H1 (cell line): ENCODE measurements around the gene ARHGAP26. TPM values are rescaled to one million over a fixed set of nuclear protein-coding genes. Genes with fewer than 3 reads are reported as not detected.

Source experiments
- polyA plus RNA-seq, 7 experiments: library from polyadenylated mRNA; depleted of rRNA in 3 of 7; stranded (reverse) in 5 of 7; unstranded in 2 of 7; fragments of >200 nt in 5 of 7; fragments of 200-250 nt in 2 of 7; gene quantifications; 1 replicate in 5 of 7; 2 replicates in 1 of 7; 4 replicates in 1 of 7; pipeline versions ENCODE4 v1.2.1 to v1.2.3, GENCODE V29; 2011 to 2013; ENCODE audit warnings: missing spikeins in 2 of 7, mixed read lengths in 2 of 7
- total RNA-seq: library from RNA; stranded (reverse); fragmentation: NEBNext Ultra II Directional; extraction: Animal tissue kit (Norgen Biotek cat#: 25700); gene quantifications from 2 replicates; pipeline ENCODE4 v1.2.1, GENCODE V29; 2021
- TF ChIP-seq, protein P1 (sequence below): fragments of 300-600 bp; sonication (generic); IDR thresholded peaks from 2 replicates; pipeline ENCODE4 v1.7.1; 2012; ENCODE audit warnings: low read length, moderate library complexity, mild to moderate bottlenecking, inconsistent platforms; ENCODE audit not compliant: insufficient replicate concordance
- TF ChIP-seq, protein P2 (sequence below), 3 experiments: IDR thresholded peaks; 1 replicate in 2 of 3; 2 replicates in 1 of 3; pipeline versions ENCODE4 v1.5.1 to v1.6.1; 2011; ENCODE audit warnings: low read length in 3 of 3, mild to moderate bottlenecking in 3 of 3, inconsistent platforms in 2 of 3, low read depth in 1 of 3, moderate library complexity in 1 of 3; ENCODE audit not compliant: insufficient read depth in 1 of 3; ENCODE audit errors: control extremely low read depth in 1 of 3

Gene ARHGAP26
- total and polyA plus RNA-seq, 2 of the 8 experiments (the other 6 are each of a cell fraction or from before 2014, with no cell fraction given), result 7.1 to 24.8 TPM

DNA sequence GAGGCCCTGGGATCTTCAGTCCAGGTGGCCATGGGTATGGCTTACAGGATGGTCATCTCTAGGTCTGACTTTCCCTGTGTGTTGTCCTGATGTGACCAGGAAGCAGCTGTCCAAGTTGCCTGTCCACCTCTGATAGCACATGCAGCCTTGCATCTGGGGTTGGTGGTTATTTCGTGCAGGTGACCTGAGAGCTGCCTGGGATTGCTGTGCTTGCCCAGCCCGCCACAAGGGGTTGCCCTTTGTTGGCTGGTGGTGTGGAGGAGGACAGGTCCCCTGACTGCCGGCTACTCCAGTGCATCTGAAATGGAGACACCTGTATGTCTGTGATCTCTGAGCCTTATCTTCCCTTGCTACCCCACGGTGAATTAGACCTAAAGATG lies 212.6 kb downstream of the ARHGAP26 start (continued):
- TF ChIP-seq, protein P1, sequence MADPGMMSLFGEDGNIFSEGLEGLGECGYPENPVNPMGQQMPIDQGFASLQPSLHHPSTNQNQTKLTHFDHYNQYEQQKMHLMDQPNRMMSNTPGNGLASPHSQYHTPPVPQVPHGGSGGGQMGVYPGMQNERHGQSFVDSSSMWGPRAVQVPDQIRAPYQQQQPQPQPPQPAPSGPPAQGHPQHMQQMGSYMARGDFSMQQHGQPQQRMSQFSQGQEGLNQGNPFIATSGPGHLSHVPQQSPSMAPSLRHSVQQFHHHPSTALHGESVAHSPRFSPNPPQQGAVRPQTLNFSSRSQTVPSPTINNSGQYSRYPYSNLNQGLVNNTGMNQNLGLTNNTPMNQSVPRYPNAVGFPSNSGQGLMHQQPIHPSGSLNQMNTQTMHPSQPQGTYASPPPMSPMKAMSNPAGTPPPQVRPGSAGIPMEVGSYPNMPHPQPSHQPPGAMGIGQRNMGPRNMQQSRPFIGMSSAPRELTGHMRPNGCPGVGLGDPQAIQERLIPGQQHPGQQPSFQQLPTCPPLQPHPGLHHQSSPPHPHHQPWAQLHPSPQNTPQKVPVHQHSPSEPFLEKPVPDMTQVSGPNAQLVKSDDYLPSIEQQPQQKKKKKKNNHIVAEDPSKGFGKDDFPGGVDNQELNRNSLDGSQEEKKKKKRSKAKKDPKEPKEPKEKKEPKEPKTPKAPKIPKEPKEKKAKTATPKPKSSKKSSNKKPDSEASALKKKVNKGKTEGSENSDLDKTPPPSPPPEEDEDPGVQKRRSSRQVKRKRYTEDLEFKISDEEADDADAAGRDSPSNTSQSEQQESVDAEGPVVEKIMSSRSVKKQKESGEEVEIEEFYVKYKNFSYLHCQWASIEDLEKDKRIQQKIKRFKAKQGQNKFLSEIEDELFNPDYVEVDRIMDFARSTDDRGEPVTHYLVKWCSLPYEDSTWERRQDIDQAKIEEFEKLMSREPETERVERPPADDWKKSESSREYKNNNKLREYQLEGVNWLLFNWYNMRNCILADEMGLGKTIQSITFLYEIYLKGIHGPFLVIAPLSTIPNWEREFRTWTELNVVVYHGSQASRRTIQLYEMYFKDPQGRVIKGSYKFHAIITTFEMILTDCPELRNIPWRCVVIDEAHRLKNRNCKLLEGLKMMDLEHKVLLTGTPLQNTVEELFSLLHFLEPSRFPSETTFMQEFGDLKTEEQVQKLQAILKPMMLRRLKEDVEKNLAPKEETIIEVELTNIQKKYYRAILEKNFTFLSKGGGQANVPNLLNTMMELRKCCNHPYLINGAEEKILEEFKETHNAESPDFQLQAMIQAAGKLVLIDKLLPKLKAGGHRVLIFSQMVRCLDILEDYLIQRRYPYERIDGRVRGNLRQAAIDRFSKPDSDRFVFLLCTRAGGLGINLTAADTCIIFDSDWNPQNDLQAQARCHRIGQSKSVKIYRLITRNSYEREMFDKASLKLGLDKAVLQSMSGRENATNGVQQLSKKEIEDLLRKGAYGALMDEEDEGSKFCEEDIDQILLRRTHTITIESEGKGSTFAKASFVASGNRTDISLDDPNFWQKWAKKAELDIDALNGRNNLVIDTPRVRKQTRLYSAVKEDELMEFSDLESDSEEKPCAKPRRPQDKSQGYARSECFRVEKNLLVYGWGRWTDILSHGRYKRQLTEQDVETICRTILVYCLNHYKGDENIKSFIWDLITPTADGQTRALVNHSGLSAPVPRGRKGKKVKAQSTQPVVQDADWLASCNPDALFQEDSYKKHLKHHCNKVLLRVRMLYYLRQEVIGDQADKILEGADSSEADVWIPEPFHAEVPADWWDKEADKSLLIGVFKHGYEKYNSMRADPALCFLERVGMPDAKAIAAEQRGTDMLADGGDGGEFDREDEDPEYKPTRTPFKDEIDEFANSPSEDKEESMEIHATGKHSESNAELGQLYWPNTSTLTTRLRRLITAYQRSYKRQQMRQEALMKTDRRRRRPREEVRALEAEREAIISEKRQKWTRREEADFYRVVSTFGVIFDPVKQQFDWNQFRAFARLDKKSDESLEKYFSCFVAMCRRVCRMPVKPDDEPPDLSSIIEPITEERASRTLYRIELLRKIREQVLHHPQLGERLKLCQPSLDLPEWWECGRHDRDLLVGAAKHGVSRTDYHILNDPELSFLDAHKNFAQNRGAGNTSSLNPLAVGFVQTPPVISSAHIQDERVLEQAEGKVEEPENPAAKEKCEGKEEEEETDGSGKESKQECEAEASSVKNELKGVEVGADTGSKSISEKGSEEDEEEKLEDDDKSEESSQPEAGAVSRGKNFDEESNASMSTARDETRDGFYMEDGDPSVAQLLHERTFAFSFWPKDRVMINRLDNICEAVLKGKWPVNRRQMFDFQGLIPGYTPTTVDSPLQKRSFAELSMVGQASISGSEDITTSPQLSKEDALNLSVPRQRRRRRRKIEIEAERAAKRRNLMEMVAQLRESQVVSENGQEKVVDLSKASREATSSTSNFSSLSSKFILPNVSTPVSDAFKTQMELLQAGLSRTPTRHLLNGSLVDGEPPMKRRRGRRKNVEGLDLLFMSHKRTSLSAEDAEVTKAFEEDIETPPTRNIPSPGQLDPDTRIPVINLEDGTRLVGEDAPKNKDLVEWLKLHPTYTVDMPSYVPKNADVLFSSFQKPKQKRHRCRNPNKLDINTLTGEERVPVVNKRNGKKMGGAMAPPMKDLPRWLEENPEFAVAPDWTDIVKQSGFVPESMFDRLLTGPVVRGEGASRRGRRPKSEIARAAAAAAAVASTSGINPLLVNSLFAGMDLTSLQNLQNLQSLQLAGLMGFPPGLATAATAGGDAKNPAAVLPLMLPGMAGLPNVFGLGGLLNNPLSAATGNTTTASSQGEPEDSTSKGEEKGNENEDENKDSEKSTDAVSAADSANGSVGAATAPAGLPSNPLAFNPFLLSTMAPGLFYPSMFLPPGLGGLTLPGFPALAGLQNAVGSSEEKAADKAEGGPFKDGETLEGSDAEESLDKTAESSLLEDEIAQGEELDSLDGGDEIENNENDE, result no peak
- TF ChIP-seq, protein P2, sequence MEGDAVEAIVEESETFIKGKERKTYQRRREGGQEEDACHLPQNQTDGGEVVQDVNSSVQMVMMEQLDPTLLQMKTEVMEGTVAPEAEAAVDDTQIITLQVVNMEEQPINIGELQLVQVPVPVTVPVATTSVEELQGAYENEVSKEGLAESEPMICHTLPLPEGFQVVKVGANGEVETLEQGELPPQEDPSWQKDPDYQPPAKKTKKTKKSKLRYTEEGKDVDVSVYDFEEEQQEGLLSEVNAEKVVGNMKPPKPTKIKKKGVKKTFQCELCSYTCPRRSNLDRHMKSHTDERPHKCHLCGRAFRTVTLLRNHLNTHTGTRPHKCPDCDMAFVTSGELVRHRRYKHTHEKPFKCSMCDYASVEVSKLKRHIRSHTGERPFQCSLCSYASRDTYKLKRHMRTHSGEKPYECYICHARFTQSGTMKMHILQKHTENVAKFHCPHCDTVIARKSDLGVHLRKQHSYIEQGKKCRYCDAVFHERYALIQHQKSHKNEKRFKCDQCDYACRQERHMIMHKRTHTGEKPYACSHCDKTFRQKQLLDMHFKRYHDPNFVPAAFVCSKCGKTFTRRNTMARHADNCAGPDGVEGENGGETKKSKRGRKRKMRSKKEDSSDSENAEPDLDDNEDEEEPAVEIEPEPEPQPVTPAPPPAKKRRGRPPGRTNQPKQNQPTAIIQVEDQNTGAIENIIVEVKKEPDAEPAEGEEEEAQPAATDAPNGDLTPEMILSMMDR (IDR thresholded peaks at IDR 0.05; ENCODE audit: control extremely low read depth in 1 of 3, insufficient read depth in 1 of 3, low read depth in 1 of 3, low read length in 3 of 3), result peak; percentile 53 to 81 (median 73)
